Fibroblast of peridontal ligament (primary cell): Measurements from ENCODE around the gene COPS4.

Experiments used
- DNase-seq: peaks from one replicate; pipeline ENCODE4 v3.0.0-alpha.2; 2010; ENCODE audit errors: extremely low read depth

The COPS4 gene

DNA sequence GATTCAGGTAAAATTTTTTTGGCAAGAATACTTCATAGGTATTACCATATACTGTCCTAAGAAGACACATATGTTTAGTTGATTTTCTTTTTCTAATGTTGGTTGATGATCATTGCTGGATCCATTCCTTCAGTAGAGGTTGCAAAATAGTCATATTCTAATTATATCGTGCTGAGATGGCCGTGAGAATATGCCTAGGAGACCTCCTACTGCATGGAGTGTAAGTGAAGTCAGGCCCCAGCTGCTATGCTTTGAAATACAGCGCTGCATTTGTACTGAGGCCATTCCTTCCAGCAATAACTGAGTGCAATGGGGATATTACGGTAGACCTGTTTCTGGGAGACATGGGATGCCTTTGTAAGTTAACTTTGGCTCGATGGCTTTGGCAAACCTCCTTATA, 86.3 kb downstream of the COPS4 start:
- DNase-seq = no peak

DNA sequence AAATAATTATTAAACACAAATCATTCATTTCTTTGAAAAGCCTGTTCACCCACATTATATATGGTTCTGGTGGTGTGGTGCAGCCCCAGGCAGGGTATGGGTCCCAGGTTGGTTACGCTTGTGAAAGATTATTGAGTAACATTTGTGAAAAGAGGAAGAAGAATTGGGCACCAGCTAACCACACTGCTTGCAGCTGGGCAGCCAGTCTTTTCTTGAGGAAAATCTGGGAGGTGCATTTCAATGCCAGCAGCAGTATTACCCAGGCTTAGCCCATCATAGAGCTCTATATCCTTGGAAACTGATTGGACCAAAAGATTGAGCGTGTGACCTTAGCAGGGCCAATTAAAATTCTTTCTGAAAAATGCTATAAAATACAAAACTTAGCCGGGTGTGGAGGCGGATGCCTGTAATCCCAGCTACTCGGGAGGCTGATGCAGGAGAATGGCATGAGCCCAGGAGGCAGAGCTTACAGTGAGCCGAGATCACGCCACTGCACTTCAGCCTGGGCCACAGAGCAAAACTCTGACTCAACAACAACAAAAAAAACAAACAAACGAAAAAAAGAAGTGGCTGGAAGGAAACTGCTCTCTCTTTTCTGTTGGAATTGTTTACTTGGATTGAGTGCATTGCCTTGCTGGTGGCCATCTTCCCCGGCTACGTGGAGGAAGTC, 89.3 kb downstream of the COPS4 start:
- no peak for DNase-seq
